HUES48 (cell line): ENCODE data around the gene PRKN.

Experiments
- H3K27ac ChIP-seq: one replicate; pipeline ENCODE4 v1.7.0; 2013; ENCODE audit warnings: low read depth, low read length, inconsistent platforms
- H3K27me3 ChIP-seq: 2 replicates; pipeline ENCODE4 v1.6.1; 2013; ENCODE audit warnings: mild to moderate bottlenecking, low read length; ENCODE audit not compliant: control insufficient read depth, insufficient read depth
- H3K36me3 ChIP-seq: 2 replicates; pipeline ENCODE4 v1.6.1; 2013; ENCODE audit warnings: low read length; ENCODE audit not compliant: control insufficient read depth, insufficient read depth
- H3K4me1 ChIP-seq: 2 replicates; pipeline ENCODE4 v1.6.1; 2013; ENCODE audit warnings: mild to moderate bottlenecking, low read length; ENCODE audit not compliant: control insufficient read depth, insufficient read depth
- H3K4me3 ChIP-seq: 2 replicates; pipeline ENCODE4 v1.5.1; 2013; ENCODE audit warnings: mild to moderate bottlenecking, low read depth, low read length
- H3K9ac ChIP-seq: 2 replicates; pipeline ENCODE4 v1.6.1; 2013; ENCODE audit warnings: mild to moderate bottlenecking, low read depth, low read length, moderate library complexity
- H3K9me3 ChIP-seq: 2 replicates; pipeline ENCODE4 v1.6.1; 2013; ENCODE audit warnings: low read length; ENCODE audit not compliant: control insufficient read depth, insufficient read depth

PRKN gene

GRCh38 chr6:162491637-162492036 lies 235.9 kb downstream of the PRKN start:
- H3K4me1 ChIP-seq, result peaks cover 7% of the 10 kb centered on the region; the same call in 1 of the 2 replicates
- H3K27me3 ChIP-seq, result no peaks in the 10 kb centered on the region
- no peaks in the 10 kb centered on the region for H3K36me3 ChIP-seq
- no peaks in the 10 kb centered on the region for H3K9me3 ChIP-seq
- no peak overlapping the region for H3K27ac ChIP-seq
- H3K4me3 ChIP-seq, result no peak overlapping the region
- H3K9ac ChIP-seq, result no peak overlapping the region

GRCh38 chr6:162489101-162489976 lies 238.2 kb downstream of the PRKN start:
- H3K4me3 ChIP-seq, result no peak overlapping the region
- no peaks in the 10 kb centered on the region for H3K9me3 ChIP-seq
- no peak overlapping the region for H3K27ac ChIP-seq
- H3K36me3 ChIP-seq, result no peaks in the 10 kb centered on the region
- peaks cover 7% of the 10 kb centered on the region; the same call in 1 of the 2 replicates for H3K4me1 ChIP-seq
- no peaks in the 10 kb centered on the region for H3K27me3 ChIP-seq
- no peak overlapping the region for H3K9ac ChIP-seq

DNA sequence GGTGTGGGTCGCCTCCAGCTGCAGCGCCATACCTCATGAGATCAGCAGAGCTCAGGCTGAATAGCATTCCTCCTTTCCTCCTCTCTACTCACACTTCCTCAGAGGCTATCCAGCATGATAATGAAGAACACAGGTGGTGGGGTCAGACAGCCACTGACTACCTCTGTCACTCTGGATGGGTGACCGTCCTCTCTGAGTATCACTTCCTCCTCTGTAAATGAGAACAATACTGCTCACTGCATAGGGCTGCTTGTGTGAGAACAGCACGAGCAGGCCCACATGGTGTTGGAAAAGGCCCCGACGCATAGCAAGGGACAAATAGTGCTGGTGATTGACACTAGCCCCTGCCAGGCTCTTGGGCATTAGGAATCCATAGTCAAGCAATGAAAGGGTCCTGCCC lies 239.1 kb downstream of the PRKN start:
- Histone ChIP-seq H3K4me1 (peaks cover 7% of the 10 kb centered on the region; the same call in 1 of the 2 replicates), H3K9me3 (no peaks in the 10 kb centered on the region), H3K9ac (no peak overlapping the region), H3K4me3 (no peak overlapping the region), H3K27ac (no peak overlapping the region), H3K27me3 (no peaks in the 10 kb centered on the region), H3K36me3 (no peaks in the 10 kb centered on the region)

- Histone ChIP-seq H3K9me3 (no peaks in the 10 kb centered on the region), H3K9ac (no peak overlapping the region), H3K4me1 (peaks cover 7% of the 10 kb centered on the region; the same call in 1 of the 2 replicates), H3K27me3 (no peaks in the 10 kb centered on the region), H3K36me3 (no peaks in the 10 kb centered on the region), H3K27ac (no peak overlapping the region), H3K4me3 (no peak overlapping the region)
These were observed 242.1 kb downstream of the PRKN start for GRCh38 chr6:162485464-162485863.

DNA sequence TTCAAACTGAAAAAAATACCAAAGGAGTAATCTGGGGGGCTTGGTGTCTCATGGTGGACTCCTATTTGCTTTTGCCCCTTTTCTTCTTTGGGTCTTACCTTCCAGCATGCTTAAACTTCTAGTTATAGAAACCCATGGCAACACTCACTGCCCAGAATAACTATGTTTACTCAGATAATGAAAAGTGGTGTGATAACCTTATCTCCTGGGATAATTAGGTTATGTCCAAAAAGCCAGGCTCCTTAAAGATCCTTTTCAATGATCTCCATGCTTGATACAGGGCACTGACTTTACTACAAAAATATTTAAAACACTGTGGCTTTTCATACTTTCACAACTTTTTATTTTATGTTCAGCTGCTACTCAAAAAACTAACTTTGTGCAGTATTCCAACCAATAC lies 245.6 kb downstream of the PRKN start:
- H3K36me3 ChIP-seq, result no peaks in the 10 kb centered on the region
- no peaks in the 10 kb centered on the region for H3K9me3 ChIP-seq
- no peak overlapping the region for H3K27ac ChIP-seq
- H3K27me3 ChIP-seq, result no peaks in the 10 kb centered on the region
- H3K4me1 ChIP-seq, result no peaks in the 10 kb centered on the region
- no peak overlapping the region for H3K9ac ChIP-seq
- no peak overlapping the region for H3K4me3 ChIP-seq

DNA sequence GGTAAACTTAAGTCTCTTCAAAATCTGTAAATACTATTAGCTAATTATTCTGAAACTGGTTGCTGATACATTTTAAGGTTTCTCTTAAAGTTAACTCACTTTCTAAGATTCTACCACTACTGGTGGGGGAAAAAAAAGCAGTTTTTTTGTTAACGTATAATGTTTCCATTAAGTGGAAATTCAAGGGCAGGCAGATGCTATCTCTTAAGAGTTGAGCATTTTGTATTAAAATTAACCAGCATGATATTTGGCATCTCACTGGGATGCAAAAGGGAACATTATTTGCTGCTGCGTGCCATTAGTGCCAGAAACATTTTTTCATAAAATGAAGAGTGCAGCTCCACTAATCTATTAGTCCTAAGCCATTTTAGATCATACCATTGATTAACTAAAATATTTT lies 246.2 kb downstream of the PRKN start:
- no peaks in the 10 kb centered on the region for H3K36me3 ChIP-seq
- no peaks in the 10 kb centered on the region for H3K9me3 ChIP-seq
- no peaks in the 10 kb centered on the region for H3K4me1 ChIP-seq

DNA sequence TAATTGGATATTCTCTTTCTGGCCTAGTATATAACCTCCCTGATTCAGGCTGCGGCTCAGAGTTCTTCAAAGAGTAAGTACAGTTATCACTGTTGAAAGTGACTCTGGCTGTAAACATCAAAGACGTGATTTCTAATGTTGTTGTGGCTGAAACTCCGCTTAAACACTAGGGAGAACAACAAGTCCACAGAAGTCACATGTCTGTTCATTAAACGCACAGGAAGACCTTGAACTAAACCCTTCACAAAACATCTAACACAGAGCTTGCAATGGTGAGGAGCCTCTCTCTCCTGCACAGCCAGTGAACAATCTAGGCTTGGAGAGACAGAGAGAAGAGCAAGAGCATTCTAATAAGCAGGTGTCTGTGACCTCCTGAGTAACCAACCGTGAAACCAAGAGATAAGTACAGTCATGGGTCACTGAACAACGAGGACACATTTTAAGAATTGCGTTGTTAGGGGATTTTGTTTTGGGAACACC lies 249.3 kb downstream of the PRKN start:
- H3K36me3 ChIP-seq, result no peaks in the 10 kb centered on the region
- H3K27ac ChIP-seq, result no peak overlapping the region
- H3K27me3 ChIP-seq, result no peaks in the 10 kb centered on the region
- no peak overlapping the region for H3K4me3 ChIP-seq
- no peaks in the 10 kb centered on the region for H3K4me1 ChIP-seq
- no peaks in the 10 kb centered on the region for H3K9me3 ChIP-seq
- H3K9ac ChIP-seq, result no peak overlapping the region

More for the DNA sequence above, 246.2 kb downstream of the PRKN start:
- Histone ChIP-seq H3K27me3 (no peaks in the 10 kb centered on the region), H3K4me3 (no peak overlapping the region), H3K9ac (no peak overlapping the region), H3K27ac (no peak overlapping the region)

DNA sequence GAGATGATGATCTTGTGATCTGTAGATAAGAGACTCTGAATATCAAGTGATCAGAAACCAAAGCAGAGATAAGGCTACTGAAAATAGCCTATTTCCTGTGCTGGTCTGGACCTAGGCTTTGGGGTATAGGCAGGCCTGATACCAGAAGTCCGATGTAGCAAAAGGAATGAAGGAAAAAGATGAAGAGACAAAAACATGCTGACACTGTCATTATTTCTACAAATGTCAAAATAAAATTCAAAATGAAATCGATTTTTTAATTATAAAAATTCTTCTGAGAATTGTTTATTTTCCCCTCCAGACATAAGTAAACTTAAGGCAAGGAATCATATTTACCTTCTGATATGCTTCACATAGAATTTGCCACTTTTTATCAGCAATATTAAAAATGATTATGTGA lies 252.8 kb downstream of the PRKN start:
- no peaks in the 10 kb centered on the region for H3K4me1 ChIP-seq
- H3K36me3 ChIP-seq, result no peaks in the 10 kb centered on the region
- H3K27me3 ChIP-seq, result no peaks in the 10 kb centered on the region
- no peaks in the 10 kb centered on the region for H3K9me3 ChIP-seq
- H3K4me3 ChIP-seq, result no peak overlapping the region
- H3K9ac ChIP-seq, result no peak overlapping the region
- H3K27ac ChIP-seq, result no peak overlapping the region

DNA sequence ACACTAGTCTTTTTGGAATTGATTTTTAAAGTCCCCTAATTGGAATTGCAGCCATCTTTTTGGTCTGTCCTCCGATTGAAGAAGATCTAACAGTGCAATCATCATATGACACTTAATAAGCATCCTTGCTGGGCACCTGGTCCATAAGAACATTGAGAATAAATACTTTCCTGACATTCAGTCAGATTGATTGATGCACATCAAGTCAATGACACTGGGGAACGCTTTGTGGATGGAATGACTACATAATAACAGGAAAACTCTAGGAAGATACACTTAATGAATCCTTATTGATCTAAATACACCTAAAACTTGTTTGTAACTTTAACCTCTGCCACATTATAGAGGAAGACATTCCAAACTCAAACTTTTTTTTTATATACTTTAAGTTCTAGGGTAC lies 255.7 kb downstream of the PRKN start:
- Histone ChIP-seq H3K27ac (no peak overlapping the region), H3K9ac (no peak overlapping the region)

GRCh38 chr6:162468326-162468725 lies 259.2 kb downstream of the PRKN start:
- no peaks in the 10 kb centered on the region for H3K9me3 ChIP-seq
- H3K36me3 ChIP-seq, result no peaks in the 10 kb centered on the region
- no peak overlapping the region for H3K9ac ChIP-seq
- H3K27me3 ChIP-seq, result no peaks in the 10 kb centered on the region
- H3K27ac ChIP-seq, result no peak overlapping the region
- no peaks in the 10 kb centered on the region for H3K4me1 ChIP-seq
- no peak overlapping the region for H3K4me3 ChIP-seq

More for the DNA sequence above, 255.7 kb downstream of the PRKN start:
- Histone ChIP-seq H3K4me3 (no peak overlapping the region), H3K27me3 (no peaks in the 10 kb centered on the region), H3K9me3 (no peaks in the 10 kb centered on the region), H3K4me1 (no peaks in the 10 kb centered on the region), H3K36me3 (no peaks in the 10 kb centered on the region)

DNA sequence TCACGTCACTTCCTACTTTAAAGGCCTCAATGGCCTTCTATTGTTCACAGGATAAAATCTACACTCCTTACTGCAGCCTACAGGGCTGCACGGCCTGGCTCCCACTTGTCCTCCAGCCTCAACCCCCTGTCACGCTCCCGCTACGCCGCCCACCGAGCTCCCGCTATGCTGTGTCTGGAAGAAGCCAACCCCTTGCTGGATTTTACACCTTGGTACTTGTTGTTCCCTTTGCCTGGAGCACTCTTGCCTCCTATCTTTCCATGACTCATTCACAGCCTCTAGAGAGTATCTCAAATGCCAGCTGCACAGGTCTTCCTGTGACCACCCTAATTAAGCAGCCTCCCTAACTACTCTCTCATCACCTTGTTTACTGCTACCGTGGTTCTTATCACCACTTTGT lies 259.9 kb downstream of the PRKN start:
- Histone ChIP-seq H3K36me3 (no peaks in the 10 kb centered on the region), H3K9me3 (no peaks in the 10 kb centered on the region), H3K27me3 (no peaks in the 10 kb centered on the region), H3K9ac (no peak overlapping the region), H3K4me3 (no peak overlapping the region), H3K4me1 (no peaks in the 10 kb centered on the region), H3K27ac (no peak overlapping the region)
